ENCODE results near the gene PARD3.

Gene PARD3

GRCh38 chr10:34216348-34216945, 598.6 kb downstream of the PARD3 start:
- H3K27ac Mint-ChIP-seq: no peak overlapping the region
- no peaks in the 10 kb centered on the region for H3K36me3 Mint-ChIP-seq
- H3K9me3 Mint-ChIP-seq (ENCODE audit: low read depth): no peaks in the 10 kb centered on the region
- H3K4me3 Mint-ChIP-seq: no peak overlapping the region
- no peaks in the 10 kb centered on the region for H3K27me3 Mint-ChIP-seq
- H3K4me1 Mint-ChIP-seq (ENCODE audit: low read depth): peaks cover 13% of the 10 kb centered on the region

GRCh38 chr10:34213805-34214197, 601.3 kb downstream of the PARD3 start:
- Mint-ChIP-seq H3K36me3 (no peaks in the 10 kb centered on the region), H3K27me3 (no peaks in the 10 kb centered on the region), H3K9me3 (ENCODE audit: low read depth) (no peaks in the 10 kb centered on the region), H3K27ac (no peak overlapping the region), H3K4me3 (no peak overlapping the region), H3K4me1 (ENCODE audit: low read depth) (no peaks in the 10 kb centered on the region)

GRCh38 chr10:34213193-34213804, 601.8 kb downstream of the PARD3 start:
- Mint-ChIP-seq H3K36me3 (no peaks in the 10 kb centered on the region), H3K27me3 (no peaks in the 10 kb centered on the region), H3K9me3 (ENCODE audit: low read depth) (no peaks in the 10 kb centered on the region), H3K27ac (no peak overlapping the region), H3K4me1 (ENCODE audit: low read depth) (no peaks in the 10 kb centered on the region), H3K4me3 (no peak overlapping the region)

GRCh38 chr10:34207343-34207742, 607.8 kb downstream of the PARD3 start:
- Mint-ChIP-seq H3K4me1 (ENCODE audit: low read depth) (peaks cover 8% of the 10 kb centered on the region), H3K9me3 (ENCODE audit: low read depth) (no peaks in the 10 kb centered on the region), H3K27me3 (no peaks in the 10 kb centered on the region), H3K36me3 (no peaks in the 10 kb centered on the region), H3K27ac (no peak overlapping the region), H3K4me3 (no peak overlapping the region)

GRCh38 chr10:34206935-34207268, 608.2 kb downstream of the PARD3 start:
- Mint-ChIP-seq H3K27ac (no peak overlapping the region), H3K4me3 (no peak overlapping the region), H3K27me3 (no peaks in the 10 kb centered on the region), H3K4me1 (ENCODE audit: low read depth) (peaks cover 8% of the 10 kb centered on the region), H3K36me3 (no peaks in the 10 kb centered on the region), H3K9me3 (ENCODE audit: low read depth) (no peaks in the 10 kb centered on the region)

- Mint-ChIP-seq H3K4me1 (ENCODE audit: low read depth) (peaks cover 8% of the 10 kb centered on the region), H3K9me3 (ENCODE audit: low read depth) (no peaks in the 10 kb centered on the region), H3K36me3 (no peaks in the 10 kb centered on the region), H3K27ac (no peak overlapping the region), H3K27me3 (no peaks in the 10 kb centered on the region), H3K4me3 (no peak overlapping the region)
Observed at GRCh38 chr10:34206078-34206934, 608.8 kb downstream of the PARD3 start.

- H3K27me3 Mint-ChIP-seq: no peaks in the 10 kb centered on the region
- H3K36me3 Mint-ChIP-seq: no peaks in the 10 kb centered on the region
- peaks cover 8% of the 10 kb centered on the region for H3K4me1 Mint-ChIP-seq (ENCODE audit: low read depth)
- no peak overlapping the region for H3K27ac Mint-ChIP-seq
- H3K9me3 Mint-ChIP-seq (ENCODE audit: low read depth): no peaks in the 10 kb centered on the region
- no peak overlapping the region for H3K4me3 Mint-ChIP-seq
Observed at GRCh38 chr10:34205452-34205851, 609.6 kb downstream of the PARD3 start.

GRCh38 chr10:34203966-34204630, 611.0 kb downstream of the PARD3 start:
- Mint-ChIP-seq H3K27me3 (no peaks in the 10 kb centered on the region), H3K27ac (no peak overlapping the region), H3K4me1 (ENCODE audit: low read depth) (peaks cover 8% of the 10 kb centered on the region), H3K9me3 (ENCODE audit: low read depth) (no peaks in the 10 kb centered on the region), H3K4me3 (no peak overlapping the region), H3K36me3 (no peaks in the 10 kb centered on the region)

- no peak overlapping the region for H3K27ac Mint-ChIP-seq
- H3K9me3 Mint-ChIP-seq (ENCODE audit: low read depth): no peaks in the 10 kb centered on the region
- H3K4me3 Mint-ChIP-seq: no peak overlapping the region
- H3K36me3 Mint-ChIP-seq: no peaks in the 10 kb centered on the region
- H3K27me3 Mint-ChIP-seq: peaks cover 2% of the 10 kb centered on the region
- H3K4me1 Mint-ChIP-seq (ENCODE audit: low read depth): peaks cover 3% of the 10 kb centered on the region
Observed at GRCh38 chr10:34200355-34200901, 614.7 kb downstream of the PARD3 start.

- H3K27me3 Mint-ChIP-seq: peaks cover 2% of the 10 kb centered on the region
- H3K4me3 Mint-ChIP-seq: no peak overlapping the region
- H3K9me3 Mint-ChIP-seq (ENCODE audit: low read depth): no peaks in the 10 kb centered on the region
- H3K4me1 Mint-ChIP-seq (ENCODE audit: low read depth): no peaks in the 10 kb centered on the region
- no peak overlapping the region for H3K27ac Mint-ChIP-seq
- no peaks in the 10 kb centered on the region for H3K36me3 Mint-ChIP-seq
Observed at GRCh38 chr10:34198953-34199352, 616.1 kb downstream of the PARD3 start.

- Mint-ChIP-seq H3K27me3 (peaks cover 2% of the 10 kb centered on the region), H3K27ac (no peak overlapping the region), H3K36me3 (no peaks in the 10 kb centered on the region), H3K4me3 (no peak overlapping the region), H3K4me1 (ENCODE audit: low read depth) (no peaks in the 10 kb centered on the region), H3K9me3 (ENCODE audit: low read depth) (no peaks in the 10 kb centered on the region)
Observed at GRCh38 chr10:34196058-34196433, 619.0 kb downstream of the PARD3 start.

- H3K4me3 Mint-ChIP-seq: no peak overlapping the region
- H3K36me3 Mint-ChIP-seq: no peaks in the 10 kb centered on the region
Observed at GRCh38 chr10:34195364-34196057, 619.6 kb downstream of the PARD3 start.

GRCh38 chr10:34193931-34194626, 621.0 kb downstream of the PARD3 start:
- no peaks in the 10 kb centered on the region for H3K4me1 Mint-ChIP-seq (ENCODE audit: low read depth)
- no peaks in the 10 kb centered on the region for H3K9me3 Mint-ChIP-seq (ENCODE audit: low read depth)
- peaks cover 2% of the 10 kb centered on the region for H3K27me3 Mint-ChIP-seq
- H3K27ac Mint-ChIP-seq: no peak overlapping the region
- no peak overlapping the region for H3K4me3 Mint-ChIP-seq
- no peaks in the 10 kb centered on the region for H3K36me3 Mint-ChIP-seq

More at GRCh38 chr10:34195364-34196057, 619.6 kb downstream of the PARD3 start:
- Mint-ChIP-seq H3K4me1 (ENCODE audit: low read depth) (no peaks in the 10 kb centered on the region), H3K9me3 (ENCODE audit: low read depth) (no peaks in the 10 kb centered on the region), H3K27me3 (peaks cover 2% of the 10 kb centered on the region), H3K27ac (no peak overlapping the region)

- Mint-ChIP-seq H3K9me3 (ENCODE audit: low read depth) (no peaks in the 10 kb centered on the region), H3K27me3 (peaks cover 2% of the 10 kb centered on the region), H3K4me3 (no peak overlapping the region), H3K36me3 (no peaks in the 10 kb centered on the region), H3K4me1 (ENCODE audit: low read depth) (no peaks in the 10 kb centered on the region), H3K27ac (no peak overlapping the region)
Observed at GRCh38 chr10:34192646-34193045, 622.5 kb downstream of the PARD3 start.
